Stimulated activated CD4-positive, alpha-beta T cell treated with anti-CD3 and anti-CD28 coated beads, Interleukin-2, amount 100 ng/mL, for 4 hours (primary cell): ENCODE results near the gene CSPG4.
A peak's percentile ranks its signal among the peaks of the same experiment; 100 is the strongest.
"Not testable (repeated sequence)": the region's sequence is repeated elsewhere in the genome, so short reads cannot be mapped to it uniquely, and the experiment has no call there.

ENCODE experiments used
- DNase-seq: peaks from one replicate; pipeline ENCODE4 v3.0.0-alpha.2; 2020; ENCODE audit warnings: low read depth

Gene CSPG4

DNA sequence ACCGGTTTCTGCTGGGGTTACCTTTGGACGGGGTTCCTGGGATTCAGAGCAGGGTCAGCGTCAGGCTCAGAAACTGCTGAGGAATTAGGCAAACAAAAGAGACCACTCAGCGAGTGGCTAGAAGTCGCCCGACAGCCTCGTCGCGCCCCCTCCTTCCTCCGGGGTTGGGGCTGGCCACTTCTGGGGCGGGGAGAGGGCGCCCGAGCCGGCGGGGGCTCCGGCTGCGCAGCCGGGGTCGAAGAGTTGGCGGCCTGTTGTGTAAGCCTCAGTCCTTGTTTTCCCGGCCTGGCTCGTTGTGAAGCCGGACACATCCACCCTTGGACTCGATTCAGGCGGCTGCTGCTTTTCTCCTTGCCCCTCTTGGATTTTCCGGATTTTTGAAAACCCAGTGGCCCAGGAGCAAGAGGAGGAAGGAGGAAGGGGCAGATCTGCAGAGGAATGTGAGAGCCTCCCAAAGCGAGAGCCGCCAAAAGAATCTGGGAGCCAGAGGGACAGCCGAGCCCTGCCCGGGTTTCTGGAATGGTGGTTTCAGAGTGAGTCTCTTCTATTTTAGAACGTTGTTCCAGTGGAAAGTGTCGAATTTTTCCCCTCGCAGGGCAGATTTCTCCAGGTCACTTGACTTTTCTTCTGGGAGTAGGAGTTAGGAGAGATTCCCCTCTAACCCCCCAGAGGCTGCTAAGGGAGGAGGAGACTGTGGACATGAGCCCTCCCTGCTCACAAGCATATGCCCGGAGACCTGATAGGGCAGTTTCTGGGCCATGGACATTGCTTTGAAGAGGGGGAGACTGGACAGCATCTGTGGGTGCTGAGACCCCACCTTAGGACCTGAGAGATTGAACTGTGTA lies 64.3 kb downstream of the CSPG4 start:
- no peak for DNase-seq

DNA sequence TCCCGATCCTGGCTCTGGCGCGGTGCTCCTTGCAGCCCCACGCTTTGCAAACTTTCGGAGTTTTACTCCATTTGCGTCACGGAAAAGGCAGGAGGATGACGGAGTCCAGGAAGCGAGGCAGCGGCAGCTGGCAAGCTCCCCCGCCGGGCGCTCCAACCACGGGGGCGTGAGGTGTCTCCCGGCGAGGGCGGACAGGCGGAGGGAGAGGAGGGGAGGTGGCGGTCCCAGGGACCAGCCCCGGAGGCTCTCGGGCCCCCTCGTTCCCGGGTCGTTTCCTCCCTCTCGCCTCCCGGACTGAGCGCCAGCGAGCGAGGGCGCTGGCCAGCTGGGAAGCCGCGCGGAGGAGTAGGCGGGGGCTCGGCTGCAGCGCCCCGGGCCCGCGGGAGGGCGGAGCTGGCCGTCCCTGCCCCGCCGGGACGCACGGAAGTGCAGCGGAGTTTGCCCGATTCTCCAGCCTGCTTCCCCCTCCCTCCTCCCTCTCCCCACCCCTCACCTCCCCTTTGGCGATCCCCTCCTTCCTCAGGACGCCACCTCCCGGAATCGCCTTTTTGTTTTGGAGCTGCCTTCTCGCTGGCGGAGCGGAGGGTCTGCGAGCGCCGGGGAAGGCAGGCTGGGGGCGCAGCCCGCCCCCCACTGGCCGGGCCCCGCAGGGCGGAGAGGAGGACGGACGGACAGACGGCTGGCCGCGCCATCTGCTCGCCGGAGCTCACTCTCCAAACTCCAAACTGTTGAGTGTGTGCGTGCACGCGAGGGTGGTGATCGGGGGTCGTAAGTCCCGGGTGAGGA lies 65.1 kb downstream of the CSPG4 start, which contains the start of gene SNX33:
SNX33 (plus strand) TSS at position 543 of the 786 bp plus-strand sequence. CDS start 1,191 bp downstream, outside the sequence.
- peak; percentile 61 for DNase-seq

DNA sequence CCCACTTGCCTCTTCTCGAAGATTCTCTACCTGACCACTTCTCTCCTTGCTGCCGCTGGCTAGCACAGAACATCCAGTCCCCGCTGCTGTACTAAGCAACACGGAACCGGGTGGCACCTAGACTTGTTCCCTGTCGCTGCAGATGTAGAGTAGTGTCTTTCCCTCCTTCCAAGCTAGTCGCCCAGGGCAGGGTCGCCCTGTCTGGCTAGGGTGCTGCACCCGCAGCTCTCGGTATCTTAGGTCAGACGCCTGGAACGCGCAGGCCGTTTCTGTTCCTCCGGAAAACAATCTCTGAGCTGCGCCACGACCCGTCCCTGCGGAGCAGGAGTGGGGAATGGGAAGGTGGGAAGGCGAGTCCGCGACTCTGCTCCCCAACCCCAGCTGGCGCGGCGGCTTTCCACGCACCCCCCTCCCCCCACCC lies 65.7 kb downstream of the CSPG4 start:
- no peak for DNase-seq

DNA sequence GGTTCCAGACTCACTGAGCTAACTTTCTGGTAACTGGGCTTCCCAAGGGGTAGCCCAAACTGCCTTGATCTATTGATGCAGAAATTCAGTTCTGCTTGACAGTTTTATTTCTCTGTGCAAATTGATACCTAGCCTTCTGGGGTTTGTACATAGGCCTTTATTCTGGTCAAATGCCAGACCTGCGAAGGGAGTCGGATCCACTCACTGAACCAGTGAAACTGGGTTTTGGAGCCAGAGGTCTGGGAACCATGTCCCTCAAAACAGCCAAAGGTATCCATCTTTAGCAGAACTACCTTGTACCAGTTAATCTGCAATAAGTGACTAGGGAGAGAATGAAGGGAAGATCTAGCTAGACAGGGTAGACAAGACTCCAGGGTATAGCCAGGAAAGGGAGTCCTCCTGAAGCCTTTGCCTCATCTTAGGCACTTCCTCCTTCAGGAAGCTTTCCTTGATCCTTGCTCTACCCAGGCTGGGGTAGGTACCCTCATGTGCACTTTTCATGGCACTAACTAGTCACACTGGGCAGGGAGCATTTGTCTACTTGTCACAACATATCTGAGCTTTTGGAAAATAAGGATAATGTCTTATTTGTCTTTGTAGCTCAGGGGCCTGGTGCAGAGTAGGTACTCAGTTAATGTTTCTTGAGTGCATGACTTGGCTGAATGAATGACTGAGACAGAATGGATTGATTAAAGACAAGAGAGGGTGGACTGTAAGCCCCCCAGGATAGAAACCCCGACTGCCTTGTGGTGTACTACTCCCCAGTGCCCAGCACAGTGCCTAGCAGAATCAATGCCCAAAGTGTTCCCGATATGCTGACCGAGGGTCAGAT lies 66.3 kb downstream of the CSPG4 start:
- DNase-seq = no peak

DNA sequence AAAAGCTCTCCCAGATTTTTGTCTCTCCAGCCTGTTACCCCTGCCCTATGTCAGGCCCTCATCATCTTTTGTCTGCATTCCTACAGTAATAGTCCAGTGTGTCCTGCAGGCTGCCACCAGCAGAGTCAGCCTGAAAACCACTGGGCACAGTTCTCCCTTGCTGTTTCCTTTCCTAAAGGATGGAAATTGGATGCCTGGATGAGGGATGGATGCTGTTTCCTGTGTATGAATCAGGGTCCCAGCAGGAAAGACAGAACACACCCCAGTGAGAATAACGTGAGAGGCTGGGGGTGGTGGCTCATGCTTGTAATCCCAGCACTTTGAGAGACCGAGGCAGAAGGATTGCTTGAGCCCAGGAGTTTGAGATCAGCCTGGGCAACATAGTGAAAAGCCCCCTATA lies 68.3 kb downstream of the CSPG4 start:
- DNase-seq = no peak

DNA sequence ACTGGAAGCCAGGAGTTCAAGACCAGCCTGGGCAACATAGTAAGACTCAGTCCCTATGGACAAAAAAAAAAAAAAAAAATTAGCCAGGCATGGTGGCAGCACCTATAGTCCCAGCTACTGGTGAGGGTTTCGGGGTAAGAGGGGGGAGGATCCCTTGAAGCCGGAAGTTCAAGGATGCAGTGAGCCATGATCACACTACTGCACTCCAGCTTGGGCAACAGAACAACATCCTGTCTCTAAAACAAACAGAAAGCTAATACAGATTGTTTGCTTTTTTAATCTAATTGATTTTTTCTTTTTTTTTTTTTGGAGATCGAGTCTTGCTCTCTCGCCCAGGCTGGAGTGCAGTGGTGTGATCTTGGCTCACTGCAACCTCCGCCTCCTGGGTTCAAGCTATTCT lies 71.0 kb downstream of the CSPG4 start:
- no peak for DNase-seq

DNA sequence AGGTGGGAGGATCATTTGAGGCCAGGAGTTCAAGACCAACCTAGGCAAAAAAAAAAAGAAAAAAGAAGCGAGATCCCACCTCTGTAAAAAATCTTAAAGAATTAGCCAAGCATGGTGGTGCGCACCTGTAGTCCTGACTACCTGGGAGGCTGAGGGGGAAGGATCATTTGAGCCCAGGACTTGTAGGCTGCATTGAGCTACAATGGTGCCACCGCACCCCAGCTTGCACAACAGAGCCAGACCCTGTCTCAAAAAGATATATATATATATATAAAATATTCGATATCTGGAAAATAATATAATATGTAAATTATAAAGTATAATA lies 71.5 kb downstream of the CSPG4 start:
- DNase-seq = no peak

DNA sequence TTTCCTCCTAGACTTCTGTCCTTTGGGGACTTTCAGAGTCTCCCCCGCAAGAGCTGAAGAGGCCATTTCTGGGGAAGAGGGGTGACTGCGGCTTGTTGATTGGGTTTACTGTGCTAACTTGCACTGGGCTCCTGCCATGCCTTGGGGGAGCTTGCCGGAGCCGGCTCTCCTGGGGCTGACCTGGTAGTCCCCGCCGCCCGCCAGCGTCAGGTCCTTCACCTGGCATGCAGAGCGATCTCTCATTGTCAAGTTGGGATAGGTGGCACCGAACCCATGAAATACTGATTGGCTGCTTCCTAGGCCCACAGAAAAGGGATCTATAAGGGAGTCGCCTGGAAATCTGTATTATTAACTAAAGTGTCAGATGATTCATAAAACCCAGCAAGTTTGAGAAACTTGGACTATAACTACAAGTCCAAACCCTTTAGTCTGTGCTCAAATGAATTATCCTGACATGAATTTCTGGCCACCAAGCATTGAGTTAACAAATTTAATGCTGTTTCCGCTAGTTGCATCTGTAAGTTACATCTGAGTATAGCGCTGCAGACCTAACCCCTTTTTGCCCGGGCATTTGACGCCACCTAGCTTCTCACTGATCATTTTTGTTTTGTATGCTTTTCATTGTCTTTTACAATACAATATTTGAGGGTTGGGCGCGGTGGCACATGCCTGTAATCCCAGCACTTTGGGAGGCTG lies 72.0 kb downstream of the CSPG4 start:
- peak; percentile 43 for DNase-seq

DNA sequence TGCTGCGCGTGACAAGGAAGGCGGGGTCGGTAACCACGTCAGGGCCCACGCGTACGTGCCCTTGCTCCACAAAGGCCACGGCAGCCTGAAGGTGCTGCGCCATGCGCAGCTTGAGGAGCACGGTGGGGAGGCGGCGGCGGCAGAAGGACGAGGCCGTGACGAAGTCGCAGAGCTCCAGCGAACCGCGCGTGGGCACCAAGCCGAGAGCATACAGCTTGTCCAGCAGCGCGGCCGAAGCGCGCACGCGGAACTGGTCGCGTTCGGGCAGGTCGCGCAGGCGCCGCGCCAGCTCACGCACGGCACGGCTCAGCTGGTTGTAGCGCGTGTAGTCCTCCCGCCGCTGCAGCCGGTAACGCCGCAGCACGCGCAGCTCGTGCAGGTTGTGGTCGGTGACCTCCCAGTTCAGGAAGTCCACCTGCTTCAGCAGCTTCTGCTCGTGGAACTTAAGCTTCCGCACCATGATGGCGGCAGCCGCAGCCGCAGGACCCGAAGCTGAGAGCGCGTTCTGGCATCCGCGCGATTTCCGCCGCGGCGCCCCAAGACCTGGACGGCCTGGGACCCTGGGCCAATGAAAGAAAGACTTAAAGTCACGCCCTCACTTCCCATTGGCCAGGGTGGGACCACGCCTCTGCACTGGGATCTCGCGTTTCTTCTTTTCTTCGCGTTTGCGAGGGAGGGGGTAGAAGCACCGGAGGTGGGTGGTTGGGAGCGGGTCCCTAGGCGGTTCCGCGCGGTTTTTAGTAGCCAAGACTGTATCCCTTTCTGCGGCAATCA lies 72.8 kb downstream of the CSPG4 start, which contains the start of gene IMP3:
IMP3 (minus strand) TSS at position 516 of the 774 bp plus-strand sequence; CDS start at position 460, 56 bp downstream.
- peak; percentile 89 for DNase-seq

DNA sequence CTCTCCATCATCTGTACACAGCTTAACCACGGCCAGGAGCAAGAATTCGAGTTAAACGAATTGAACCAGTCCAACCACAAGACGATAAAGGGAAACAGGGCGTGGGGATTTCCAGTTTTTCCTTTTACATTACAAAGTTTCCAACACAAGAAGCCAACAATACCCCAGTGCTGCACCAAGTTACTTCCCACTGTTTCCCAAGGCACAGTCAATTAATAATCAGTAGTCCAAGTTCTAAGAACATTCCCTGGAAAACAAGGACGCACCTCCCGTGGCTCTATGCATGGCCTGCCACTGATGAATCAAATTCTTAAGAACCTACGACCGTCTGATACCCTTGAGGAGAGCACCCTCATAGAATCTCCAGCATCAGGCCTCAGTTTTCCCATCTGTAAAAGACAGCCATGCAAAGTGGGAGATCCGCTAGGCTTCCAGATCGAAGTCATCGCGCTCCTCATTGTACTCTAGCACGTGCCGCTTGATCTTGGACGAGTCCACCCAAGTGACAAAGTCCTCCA lies 73.4 kb downstream of the CSPG4 start:
- no peak for DNase-seq

DNA sequence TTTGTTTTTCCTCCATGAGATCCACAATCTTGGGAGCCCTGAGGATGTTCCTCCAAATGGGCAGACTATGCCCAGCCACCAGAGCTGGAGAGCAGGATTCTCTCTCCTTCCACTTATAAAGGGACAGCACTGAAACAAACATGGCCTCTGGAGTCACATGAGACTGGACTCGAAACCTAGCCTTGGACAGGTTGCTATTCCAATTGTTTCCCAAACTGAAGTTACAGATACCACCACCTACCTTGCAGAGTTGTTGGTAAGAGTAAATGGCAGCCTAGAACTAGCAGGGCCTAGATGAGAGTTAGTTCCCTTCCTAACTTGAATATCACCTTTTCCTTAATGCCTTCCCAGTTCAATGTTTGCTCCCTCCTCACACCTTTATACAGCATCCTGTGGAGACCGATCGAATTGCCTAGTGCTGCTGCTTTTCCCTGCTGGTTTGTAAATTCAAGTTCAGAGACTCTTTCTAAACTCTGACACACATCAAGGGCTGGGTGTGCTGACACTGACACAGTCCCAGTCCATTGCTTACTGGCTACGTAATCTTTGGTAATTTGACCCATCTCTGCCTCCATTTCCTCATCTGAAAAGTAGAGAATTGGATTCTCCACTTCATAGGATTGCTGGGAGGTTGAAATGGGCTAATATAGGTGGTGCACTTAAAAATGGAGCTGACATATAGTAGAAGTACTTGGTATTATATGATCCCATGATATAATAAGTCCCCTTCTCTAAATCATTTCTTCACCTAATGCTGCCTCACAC lies 75.2 kb downstream of the CSPG4 start:
- no peak for DNase-seq

DNA sequence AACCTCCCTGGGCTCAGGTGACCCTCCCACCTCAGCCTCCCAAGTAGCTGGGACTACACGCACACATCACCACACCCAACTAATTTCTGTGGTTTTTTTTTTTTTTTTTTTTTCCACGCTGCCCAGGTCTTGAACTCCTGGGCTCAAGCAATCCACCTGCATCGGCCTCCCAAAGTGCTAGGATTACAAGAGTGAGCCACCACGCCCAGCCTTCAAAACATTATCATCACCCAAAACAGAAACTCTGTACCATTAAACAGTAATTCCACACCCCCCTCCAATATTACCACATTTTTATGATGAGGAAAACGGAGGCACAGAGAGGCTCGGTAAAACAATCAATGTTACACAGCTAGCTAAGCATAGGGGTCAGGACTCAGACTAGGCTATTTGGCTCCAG lies 76.6 kb downstream of the CSPG4 start:
- no peak for DNase-seq

DNA sequence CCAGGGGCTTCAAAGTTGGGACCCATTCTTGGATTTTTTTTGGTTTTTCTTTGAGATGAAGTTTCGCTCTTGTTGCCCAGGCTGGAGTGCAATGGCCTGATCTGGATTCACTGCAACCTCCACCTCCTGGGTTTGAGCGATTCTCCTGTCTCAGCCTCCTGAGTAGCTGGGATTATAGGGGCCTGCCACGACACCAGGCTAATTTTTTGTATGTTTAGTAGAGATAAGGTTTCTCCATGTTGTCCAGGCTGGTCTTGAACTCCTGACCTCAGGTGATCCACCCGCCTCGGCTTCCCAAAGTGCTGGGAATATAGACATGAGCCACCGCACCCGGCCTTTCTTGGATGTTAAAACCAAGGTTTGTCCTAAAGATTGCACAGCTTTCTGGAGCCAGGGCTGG lies 78.7 kb downstream of the CSPG4 start:
- DNase-seq = not testable (repeated sequence)

DNA sequence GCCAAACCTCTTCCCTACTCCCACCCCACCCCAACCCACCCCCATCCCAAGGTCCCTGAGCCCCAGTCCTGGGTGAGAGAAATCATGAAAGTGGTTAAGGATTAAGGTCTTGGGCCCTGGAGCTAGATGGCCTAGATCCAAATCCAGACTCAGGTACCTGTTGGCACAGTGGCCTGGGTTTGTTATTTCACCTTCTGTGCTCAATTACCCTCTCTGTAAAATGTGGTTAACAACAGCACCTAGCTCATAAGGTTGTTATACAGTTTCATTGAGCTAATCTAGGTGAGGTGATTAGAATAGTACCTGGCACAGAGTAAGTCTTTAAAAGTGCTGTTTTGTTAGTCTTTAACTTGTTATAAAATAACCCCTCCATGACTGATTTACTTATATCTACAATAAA lies 80.7 kb downstream of the CSPG4 start:
- no peak for DNase-seq

DNA sequence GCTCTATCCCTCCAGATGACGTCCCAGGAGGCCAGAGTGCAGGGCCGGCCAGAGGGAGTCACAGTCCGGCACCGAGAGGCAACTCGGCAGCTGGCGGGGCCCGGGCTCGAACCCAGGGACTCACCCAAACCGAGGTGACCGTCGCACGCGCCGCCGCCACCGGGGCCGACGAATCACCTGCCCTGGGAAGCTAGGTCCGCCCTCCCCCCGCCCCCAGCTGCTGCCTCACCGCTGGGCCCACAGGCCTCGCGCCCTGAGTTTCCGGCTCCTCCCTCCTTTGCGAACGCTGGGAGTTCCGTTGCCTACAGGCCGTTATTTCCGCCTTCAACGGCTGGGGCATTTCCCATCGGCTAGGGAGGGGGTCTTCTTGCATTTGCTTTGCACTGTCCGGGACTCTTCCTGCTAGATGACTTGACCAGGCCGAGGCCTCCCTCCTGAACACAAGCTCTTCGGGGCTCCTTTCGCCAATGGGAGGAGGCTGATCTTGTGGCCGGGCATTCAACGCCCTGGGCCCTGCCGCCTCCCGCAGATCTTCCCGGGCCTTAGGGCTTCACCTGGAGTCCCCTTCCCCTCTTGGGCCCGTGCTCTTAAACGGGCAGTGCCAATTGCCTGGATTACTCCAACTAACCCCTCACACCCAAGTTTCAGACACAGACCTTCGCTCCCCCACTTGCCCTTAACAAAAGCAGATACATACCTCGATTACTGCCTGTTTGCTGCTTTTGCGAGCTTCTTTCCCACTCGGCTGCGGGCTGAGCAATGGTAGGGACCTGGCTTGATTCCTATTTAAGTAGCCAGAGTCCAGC lies 86.9 kb downstream of the CSPG4 start, which contains the start of gene SNUPN:
SNUPN (minus strand) TSS at position 184 of the 806 bp plus-strand sequence. CDS start 4,674 bp downstream, outside the sequence.
- DNase-seq = peak; percentile 91
